Glomerular visceral epithelial cell (primary cell): ENCODE measurements around the gene HGFAC.

Source experiments
- DNase-seq: peaks from one replicate; pipeline ENCODE4 v3.0.0-alpha.2; 2016; ENCODE audit errors: extremely low spot score

HGFAC gene

DNA sequence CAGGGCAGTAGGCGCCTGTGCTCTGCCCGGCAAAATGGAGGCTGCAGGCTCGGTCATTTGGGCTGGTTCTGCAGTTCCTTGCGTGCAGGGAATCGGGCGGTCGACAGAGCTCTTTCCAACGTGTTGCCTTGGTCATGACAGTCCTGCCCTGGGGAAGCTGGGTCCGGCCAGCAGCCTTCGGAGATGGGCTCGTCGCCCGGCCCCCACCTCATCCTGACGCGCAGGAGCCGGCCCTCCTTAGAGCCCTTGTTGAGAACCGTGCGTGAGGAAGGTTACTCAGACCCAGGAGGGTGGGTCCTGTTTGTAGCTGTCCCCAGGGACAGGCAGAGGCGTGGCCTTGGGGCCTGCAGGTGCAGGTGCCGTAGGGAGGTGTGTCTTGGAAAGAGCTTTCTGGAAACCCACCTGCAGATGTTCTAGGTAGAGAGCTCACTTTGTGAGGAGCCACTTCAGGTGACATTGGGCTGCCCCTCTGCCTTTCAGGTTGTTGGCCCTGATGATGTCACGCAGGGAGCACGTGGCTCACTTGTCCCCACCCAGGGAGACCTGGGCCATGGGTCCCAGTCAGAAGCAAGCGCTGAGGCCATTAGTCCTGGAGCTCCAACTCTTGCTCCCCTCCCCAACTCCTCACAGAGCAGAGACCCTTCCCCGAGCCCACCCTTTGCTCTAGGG is 15.2 kb upstream of the HGFAC start:
- DNase-seq, result no peak

DNA sequence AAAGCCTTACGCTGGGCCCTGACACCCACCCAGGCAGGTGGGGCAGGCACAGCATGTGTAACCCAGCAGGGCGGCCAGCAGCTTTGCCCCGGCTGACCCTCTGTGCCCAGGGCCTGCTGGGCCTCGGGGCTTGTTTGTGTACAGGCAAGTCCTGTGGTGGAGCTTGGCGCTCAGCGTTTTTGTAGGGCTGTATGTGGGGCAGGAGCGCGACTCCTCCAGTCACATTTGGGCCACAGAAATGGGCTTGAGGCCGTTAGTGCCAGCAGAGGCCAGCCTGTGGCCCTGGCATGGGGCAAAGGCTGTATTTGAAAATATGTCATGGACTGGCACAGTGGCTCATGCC is 14.7 kb upstream of the HGFAC start:
- no peak for DNase-seq

DNA sequence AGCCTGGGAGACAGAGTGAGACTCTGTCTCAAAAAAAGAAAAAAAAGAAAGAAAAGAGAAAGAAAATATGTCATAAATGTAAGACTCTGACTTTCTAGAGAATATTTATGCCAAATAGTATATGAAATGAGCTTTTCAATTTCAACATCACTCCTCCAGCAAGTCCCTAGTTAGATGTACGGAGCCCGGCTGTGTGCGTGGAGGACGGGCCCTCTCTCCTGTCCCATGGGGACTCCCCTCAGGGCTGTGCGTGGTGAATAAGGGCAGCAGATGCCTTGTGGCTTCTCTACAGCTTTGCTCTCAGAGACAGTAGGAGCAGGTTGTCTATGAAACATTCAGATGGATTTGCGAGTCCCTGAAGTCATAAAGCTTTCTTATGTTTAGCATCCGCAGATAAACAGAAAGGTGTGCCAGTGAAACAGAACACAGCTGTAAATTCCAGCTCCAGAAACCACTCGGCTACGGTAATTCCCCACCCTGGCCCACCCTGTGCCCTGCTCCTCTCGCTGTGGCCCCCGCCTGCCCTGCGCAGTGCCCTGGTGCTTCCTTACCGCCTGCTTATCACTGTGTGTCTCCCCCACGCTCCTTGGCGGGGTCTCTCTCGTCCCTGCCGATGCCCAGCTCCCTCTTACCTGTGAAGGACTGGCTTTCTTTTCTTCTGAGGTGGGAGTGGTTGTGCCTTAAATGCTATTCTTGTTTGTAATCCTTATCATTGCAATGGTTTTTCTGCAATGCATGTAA is 13.9 kb upstream of the HGFAC start:
- DNase-seq, result no peak

DNA sequence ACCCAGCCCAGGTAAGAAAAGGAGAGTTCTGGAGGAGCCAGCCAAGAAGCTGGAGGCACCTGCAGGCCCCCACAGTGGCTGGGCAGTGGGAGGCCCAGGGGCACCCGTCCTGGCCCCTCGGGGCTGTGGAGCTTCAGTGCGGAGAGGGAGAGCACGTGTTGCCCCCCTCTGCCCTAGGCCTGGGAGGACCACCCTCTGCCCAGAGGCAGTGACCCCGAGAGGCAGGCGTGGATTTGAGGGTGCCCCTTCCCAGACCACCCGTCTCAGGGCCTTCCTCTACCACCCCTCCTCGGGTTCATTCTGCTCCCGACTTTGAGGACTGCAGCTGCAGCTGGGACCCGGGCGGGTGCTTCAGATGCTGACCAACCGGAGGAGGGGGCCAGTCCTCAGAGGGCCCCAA is 12.1 kb upstream of the HGFAC start:
- DNase-seq, result no peak

- DNase-seq, result no peak
Observed at GRCh38 chr4:3430524-3430923, 11.2 kb upstream of the HGFAC start.

DNA sequence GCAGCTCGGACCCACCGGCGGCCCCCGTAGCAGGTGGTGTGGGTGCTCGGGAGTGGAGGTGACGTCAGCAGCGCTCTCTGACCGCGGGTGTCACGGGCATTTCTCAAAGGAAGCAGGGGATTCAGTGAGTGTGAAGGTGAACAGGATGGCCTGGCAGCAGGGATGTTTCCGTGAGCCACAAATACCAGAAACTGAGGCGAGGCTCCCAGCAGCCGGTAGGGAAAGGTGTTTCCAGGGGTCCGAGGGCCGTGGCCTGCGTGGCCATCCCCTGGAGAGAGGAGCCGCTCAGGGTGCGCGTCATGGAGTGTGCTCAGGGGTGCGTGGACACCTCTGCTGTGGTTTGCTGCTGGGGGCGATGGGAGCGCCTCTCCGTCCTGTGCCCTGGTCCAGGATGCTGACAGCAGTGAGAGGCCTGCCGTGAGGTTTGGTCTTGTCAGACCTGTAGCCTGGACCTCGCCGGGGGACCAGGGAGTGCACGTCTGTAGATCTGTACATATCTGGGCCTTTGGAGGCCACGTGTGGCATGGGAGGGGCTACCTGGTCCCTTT is 10.2 kb upstream of the HGFAC start:
- no peak for DNase-seq

- DNase-seq, result no peak
Observed at GRCh38 chr4:3432381-3432790, 9.4 kb upstream of the HGFAC start.

DNA sequence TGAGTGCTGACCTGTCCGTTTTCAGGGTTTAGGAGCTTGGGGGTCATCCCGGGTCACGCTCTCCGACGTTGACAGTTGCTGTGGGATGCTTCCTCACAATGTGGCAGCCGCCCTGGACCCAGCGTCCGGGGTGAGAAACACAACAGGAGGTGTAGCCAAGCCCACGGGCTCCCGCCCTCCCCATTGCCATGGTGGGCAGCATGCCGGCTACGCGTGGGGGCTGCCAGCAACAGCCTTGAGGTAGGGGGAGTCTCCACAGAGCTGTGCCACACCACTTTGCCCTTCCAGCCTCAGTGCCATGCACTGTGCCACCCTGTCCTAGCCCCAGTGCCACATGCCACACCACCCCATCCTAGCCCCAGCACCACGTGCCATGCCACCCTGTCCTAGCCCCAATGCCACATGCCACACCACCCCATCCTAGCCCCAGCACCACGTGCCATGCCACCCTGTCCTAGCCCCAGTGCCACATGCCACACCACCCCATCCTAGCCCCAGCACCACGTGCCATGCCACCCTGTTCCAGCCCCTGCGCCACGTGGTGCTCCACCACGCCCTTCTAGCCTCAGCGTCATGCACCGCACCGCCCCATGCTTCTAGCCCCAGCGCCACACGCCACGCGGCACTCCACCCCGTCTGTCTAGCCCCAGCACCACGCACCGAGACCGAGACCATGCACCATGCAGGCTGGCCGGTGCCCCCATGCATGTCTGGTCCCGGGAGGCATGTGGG is 8.5 kb upstream of the HGFAC start:
- DNase-seq, result no peak

- DNase-seq, result no peak
Observed at GRCh38 chr4:3434881-3435685, 6.7 kb upstream of the HGFAC start.

GRCh38 chr4:3435686-3435956 is 6.1 kb upstream of the HGFAC start:
- no peak for DNase-seq

GRCh38 chr4:3436048-3436797 is 5.5 kb upstream of the HGFAC start:
- no peak for DNase-seq

DNA sequence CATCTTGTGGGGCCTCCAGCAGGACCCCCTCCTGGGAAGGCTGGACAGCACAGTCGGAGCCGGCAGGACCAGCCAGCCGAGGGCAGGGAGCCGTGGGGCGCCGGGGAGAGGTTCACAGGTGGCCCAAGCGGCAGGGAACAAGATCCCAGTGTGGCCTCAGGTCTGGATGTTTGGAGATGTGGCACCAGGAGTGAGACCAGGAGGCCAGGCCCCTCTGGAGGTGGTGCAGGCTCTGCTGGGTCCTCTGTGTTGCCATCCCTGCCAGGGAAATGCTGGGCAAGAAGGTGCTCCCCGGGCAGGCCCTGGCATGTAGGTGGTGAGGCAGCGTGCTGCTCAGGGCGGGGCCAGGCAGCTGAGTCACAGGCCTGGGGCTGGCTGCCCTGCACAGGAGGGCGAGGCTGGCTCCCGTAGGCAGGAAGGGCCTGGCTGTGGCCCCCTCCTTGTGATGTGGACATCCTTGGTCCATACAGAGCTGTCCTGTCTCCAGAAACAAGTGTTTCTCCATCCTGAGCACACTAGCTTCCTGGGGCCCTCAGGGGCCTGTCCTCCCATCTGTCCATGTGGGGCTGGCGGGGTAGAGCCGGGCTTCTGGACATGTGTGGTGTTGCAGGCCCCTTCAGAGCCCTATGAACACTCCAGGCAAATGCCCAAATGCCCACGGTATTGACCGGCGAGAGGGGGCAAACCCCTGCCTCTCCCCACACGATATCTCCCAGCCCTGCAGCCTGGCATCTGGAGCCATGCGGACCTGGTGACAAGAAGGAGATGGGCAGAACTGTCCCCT is 4.8 kb upstream of the HGFAC start:
- DNase-seq, result peak; percentile 89

GRCh38 chr4:3437582-3437936 is 4.2 kb upstream of the HGFAC start:
- no peak for DNase-seq

DNA sequence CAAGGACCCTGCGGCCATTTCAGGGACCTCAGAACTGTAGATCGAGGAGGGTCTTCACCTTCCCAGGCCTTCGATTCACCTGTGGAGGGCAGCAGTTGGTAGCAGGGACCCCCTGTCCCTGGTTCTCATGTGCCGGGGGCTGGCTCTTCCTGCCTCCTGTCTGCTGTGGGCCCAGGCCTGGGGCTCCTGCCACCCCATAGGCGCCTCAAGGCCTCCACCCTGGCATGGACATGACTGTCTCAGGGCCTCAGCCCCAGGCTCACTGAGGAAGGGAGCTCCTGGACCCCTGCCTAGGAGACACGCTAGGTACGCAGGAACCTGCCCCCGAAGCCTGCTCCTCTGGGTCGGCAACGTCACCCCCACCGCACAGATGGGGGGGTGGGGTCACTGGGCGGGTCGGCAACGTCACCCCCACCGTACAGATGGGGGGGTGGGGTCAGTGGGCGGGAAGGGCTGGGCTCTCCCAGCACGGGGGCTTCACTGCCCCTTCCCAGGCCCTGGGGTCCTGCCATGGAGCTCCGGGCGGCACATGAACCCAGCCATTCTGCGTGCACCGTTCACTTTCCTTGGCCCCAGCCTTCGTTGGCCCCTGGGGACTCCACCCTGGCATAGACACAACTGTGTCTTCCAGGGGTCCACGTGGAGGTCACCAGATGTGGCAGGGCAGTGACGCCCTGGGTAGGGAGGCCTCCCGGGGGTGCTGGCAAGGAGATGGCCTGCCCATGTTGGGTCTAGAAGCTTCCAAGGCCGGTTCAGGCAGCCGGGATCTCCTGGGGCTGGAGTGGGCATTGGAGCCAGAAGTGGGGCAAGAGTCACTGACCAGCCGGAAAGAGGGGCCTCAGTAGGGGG is 3.5 kb upstream of the HGFAC start:
- no peak for DNase-seq

- DNase-seq, result no peak
Observed at GRCh38 chr4:3438847-3439180, 3.0 kb upstream of the HGFAC start.

GRCh38 chr4:3439391-3439790 is 2.4 kb upstream of the HGFAC start:
- no peak for DNase-seq

DNA sequence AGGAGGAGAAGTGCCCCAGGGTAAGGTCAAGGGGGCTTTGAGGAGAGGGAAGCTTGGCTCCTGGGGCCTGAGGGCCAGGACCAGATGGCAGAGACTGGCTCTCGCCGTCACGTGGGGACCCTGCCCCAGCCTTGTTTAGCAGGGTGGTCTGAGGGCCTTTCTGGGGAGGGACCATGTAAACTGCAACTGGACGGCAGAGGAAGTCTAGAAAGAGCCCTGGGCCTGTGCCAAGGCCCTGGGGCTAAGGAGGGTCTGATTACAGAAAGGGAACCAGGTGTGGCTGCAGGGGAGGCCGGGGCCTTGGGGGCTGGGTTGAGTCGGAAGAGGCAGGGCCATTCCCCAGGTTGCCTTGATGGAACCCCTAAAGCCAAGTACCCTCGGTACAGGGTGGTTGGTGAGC is 1.8 kb upstream of the HGFAC start:
- no peak for DNase-seq

DNA sequence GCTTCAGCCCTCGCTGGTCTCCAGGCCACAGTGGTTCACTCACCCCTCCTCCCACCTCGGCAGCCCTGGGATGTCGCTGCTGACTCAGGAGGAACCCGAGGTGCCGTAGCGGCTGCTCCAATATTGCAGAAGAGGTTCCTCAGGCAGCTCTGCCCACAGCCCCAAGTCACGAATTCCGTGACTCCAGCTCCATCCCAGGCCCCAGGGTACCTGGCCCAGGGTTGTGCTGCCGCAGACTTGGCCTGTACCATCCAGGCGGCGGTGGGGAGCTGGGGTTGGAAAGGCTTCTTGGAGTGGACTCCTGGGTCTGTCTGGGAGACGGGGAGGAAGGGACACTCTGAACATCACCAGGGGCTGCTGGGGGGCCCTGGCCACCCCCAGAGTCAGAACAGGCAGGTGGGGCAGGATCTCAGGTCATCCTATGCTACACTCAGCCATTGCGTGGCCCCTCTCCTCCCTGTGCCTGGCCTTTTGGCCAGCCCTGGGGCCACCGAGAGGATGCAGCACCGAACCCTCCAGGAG is 728 bp upstream of the HGFAC start:
- DNase-seq, result peak; percentile 47

- no peak for DNase-seq
Observed at GRCh38 chr4:3442460-3442958, 741 bp downstream of the HGFAC start.
